GM12872 (cell line): ENCODE measurements around the gene SNX3.

Experiments
- TF ChIP-seq, protein P1 (sequence below): IDR thresholded peaks from 3 replicates; pipeline ENCODE4 v1.5.1; 2011; ENCODE audit warnings: low read depth, mild to moderate bottlenecking, low read length, moderate library complexity; ENCODE audit not compliant: insufficient read depth

The SNX3 gene

DNA sequence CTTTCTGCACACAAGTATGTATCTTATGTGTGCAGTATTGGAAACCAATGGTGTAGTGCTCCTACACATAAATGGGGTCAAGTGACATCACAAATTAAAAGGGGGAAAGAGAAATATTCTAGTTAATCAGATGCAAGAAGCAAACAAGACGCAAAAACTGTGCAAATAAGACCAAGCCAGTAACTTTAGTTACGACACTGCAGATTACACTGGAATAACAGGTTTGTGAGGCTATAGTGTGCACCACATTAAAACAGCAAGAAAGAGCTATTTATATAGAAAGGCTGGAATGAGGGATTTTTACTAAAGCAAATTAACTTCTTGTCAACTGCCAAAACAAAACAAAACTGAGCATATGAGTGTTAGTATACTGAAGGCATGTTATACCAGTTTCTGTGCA lies 49.2 kb downstream of the SNX3 start:
- TF ChIP-seq, protein P1, sequence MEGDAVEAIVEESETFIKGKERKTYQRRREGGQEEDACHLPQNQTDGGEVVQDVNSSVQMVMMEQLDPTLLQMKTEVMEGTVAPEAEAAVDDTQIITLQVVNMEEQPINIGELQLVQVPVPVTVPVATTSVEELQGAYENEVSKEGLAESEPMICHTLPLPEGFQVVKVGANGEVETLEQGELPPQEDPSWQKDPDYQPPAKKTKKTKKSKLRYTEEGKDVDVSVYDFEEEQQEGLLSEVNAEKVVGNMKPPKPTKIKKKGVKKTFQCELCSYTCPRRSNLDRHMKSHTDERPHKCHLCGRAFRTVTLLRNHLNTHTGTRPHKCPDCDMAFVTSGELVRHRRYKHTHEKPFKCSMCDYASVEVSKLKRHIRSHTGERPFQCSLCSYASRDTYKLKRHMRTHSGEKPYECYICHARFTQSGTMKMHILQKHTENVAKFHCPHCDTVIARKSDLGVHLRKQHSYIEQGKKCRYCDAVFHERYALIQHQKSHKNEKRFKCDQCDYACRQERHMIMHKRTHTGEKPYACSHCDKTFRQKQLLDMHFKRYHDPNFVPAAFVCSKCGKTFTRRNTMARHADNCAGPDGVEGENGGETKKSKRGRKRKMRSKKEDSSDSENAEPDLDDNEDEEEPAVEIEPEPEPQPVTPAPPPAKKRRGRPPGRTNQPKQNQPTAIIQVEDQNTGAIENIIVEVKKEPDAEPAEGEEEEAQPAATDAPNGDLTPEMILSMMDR: no peak

DNA sequence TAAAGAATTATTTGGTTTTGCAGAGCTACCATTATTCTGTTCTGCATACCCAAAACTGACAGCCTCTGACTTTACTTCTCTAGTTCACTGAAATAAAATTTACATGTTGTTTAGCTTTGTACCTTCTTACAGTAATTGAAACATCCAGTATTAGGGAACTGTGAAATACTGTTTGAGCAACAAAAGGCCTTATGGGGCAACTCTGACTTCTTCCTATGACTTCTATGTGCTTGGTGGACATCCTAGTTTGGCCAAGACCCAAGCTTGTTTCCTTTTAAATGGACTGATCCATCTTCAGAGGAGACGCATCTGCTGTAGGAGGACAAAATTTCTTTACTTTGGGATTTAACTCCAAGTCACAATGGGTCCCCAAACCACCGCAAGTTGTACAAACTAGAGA lies 50.3 kb downstream of the SNX3 start:
- TF ChIP-seq, protein P1: no peak

DNA sequence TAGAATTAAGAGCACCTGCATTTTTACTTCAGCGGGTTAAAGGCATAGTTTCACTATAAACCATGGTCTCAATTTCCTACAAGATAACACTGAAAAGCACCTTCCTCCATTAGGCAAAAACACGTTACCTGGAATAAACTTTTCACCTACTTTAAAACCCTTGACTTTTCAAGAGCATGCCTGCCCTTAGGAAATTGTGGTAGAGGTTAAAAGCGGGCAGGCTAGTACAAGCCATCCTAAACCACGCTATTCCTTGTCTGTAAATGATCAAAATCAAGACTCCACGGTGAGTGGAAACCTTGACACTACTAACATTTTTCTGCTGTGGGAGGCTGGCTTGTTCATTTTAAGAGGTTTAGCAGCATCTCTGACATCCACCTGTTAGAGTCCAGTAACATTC lies 51.1 kb downstream of the SNX3 start:
- TF ChIP-seq, protein P1: no peak

DNA sequence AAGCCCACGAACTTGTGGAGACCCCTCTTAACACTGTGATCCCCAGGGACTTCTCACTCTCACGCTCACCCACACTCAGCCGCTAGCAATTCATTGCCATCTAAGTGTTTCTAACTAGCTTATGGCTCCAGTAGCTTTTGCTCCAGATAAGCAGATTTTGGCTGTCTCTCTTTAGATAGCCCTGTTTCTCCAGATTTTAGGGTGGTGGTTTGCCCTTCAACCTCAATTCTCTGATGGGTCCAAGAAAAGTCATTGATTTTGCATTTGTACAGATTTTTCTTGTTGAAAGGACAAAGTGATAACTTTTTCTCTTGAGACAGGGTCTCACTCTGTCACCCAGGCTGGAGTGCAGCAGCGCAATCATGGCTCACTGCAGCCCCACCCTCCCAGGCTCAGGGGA lies 53.8 kb downstream of the SNX3 start:
- TF ChIP-seq, protein P1: no peak

DNA sequence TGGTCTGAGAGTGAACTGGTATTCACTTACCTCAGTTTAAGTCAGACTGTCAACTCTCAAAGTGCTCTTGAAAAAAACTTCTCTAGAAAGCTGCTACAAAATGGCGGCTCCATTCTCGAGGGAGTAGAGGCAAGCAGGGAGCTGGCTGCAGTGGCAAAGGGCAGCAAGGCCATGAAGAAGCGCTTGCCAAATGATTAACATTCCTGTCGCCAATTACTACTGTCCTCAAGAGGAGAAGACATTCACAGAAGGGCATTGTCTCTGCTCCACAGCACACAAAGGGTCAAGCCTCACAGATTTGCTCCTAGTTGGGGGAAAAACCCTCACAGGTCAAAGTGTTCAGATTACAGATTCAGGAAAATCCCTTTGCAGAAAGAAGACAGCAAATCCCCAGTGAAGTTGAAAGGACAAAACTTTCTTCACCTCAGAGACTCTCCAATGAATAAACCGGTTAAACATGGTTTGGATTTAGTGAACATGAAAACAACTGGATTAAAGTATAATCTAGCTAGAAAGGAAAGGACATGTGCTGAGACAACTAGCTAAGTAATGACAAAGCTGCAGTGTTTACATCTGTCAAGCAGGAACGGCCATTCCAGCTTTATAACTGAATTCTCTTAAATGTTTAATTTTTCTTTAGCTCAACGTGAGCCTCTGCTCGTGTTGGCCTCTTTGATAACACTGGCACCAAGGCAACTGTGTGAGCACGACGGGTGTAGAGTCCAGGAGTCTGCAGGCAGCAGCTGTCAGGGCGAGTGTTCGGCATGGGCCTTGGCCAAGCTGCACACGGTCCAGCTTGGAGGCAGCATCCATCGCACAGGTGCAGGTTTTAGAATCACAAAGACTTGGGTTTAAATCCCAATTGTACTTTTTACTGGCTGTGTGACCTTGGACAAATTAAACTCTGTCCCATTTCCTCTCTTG lies 57.4 kb downstream of the SNX3 start:
- TF ChIP-seq, protein P1: no peak

DNA sequence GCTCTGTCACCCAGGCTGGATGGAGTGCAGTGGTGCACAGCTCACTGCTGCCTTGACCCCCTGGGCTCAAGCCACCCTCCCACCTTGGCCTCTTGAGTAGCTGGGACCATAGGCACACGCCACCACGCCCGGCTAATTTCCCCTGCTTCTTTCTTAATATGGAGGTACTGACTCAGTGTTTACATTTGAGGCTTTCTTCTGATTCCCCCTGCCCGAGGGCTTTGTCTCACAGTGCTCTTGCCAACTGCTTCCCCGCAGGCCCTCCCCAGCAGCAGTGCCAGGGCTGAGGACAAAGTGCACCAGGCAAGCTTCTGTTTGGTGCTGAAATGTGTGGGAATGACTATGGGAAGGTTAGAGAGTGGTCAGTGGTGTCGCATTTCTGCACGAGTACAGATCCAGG lies 60.2 kb downstream of the SNX3 start:
- TF ChIP-seq, protein P1: no peak

DNA sequence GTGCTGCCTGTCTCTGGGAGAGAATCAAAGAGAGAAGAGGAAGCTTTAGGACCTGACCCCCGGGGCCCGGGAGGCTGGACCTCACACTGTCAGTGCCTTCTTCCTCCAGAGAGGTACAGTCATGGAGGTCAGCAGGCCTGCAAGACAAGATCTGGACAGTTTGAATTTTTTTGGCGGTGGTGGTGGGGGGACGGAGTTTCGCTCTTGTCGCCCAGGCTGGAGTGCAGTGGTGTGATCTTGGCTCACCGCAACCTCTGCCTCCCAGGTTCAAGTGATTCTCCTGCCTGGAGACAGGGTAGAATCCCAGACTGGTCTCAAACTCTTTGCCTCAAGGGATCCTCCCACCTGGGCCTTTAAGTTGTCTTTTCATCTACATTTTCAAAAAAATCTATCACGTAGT lies 60.7 kb downstream of the SNX3 start:
- TF ChIP-seq, protein P1: no peak
